ENCODE data around the gene PNMA8B.

PNMA8B gene

DNA sequence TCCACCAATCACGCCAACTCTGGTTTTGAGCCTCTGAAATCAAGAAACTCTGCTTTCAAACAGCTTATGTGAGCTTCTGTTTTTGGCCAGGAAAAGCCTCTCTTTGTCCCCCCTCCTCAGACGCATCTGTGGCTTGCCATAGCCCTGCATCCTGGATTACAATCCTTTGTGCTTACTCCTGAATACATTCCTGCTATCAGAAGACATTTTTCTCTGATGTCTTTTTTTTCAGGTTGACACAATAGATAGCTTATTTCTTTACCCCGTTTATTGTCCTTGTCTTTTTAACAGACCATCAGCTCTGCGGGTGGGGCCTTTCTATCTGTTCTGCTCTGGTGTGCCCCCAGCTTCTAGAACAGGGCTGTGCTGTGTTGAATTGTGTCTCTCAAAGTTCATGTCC is 11.0 kb downstream of the PNMA8B start:
- no peak for DNase-seq

- DNase-seq: no peak
These were observed 13.0 kb downstream of the PNMA8B start for GRCh38 chr19:46482631-46483030.

DNA sequence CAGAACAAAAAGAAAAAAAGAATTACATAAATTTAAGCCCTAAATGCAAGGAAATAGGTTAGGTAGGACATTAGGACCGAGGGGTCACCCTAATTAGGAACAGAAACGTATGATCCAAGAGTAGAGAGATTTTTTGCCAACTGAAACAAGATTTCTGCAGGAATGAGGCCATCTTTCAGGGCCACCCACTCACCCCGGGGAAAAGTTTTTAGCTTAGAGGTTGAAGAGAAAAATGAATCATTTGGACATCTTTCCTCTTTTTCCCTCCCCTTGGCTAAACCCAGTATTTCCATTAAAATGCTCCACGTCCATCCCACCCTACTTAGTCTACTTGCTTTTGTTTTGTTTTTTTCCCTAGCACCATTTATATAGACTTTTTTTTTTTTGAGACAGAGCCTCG is 13.7 kb downstream of the PNMA8B start:
- no peak for DNase-seq

- DNase-seq: no peak
These were observed 14.3 kb downstream of the PNMA8B start for GRCh38 chr19:46481223-46481848.

DNA sequence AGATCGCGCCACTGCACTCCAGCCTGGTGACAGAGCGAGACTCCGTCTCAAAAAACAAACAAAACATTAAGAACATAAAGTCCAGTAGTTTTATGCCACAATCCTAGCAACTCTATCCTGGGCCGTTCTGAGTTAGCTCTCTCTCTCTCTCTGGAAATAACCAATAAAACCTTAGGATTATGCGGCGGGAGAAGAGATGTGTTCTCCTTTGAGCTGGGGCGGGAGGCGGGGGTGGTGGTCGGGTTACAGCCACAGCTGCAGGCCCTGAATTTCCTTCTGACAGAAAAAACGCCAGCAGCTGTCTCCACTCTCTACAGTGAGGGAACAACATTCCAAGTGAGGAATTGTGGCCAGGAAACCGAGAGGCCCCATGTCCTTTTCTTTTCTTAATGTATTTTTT is 15.3 kb downstream of the PNMA8B start:
- no peak for DNase-seq

GRCh38 chr19:46478356-46478986 is 17.2 kb downstream of the PNMA8B start:
- DNase-seq: peak; percentile 34

GRCh38 chr19:46475986-46476385 is 19.7 kb downstream of the PNMA8B start:
- DNase-seq: no peak

GRCh38 chr19:46474211-46474610 is 21.5 kb downstream of the PNMA8B start:
- no peak for DNase-seq

DNA sequence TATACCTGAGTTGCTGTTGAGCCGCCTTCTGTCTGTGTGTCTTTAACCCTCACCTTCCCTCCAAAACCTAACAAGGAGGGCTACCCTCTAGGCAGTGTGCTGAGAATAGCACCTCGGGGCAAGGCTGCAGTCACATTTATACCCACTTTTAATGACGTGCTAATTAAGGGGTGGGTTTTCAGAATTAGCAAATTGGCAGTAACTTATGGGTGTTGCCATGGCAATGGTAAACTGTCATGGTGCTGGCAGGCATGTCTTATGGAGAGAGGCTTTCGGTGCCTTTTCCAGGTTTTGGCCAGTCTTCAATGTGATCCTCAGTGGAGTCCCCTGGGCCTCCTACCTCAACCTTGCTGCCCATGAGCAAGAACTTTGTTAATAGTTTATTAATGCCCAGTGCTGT is 23.1 kb downstream of the PNMA8B start:
- no peak for DNase-seq

DNA sequence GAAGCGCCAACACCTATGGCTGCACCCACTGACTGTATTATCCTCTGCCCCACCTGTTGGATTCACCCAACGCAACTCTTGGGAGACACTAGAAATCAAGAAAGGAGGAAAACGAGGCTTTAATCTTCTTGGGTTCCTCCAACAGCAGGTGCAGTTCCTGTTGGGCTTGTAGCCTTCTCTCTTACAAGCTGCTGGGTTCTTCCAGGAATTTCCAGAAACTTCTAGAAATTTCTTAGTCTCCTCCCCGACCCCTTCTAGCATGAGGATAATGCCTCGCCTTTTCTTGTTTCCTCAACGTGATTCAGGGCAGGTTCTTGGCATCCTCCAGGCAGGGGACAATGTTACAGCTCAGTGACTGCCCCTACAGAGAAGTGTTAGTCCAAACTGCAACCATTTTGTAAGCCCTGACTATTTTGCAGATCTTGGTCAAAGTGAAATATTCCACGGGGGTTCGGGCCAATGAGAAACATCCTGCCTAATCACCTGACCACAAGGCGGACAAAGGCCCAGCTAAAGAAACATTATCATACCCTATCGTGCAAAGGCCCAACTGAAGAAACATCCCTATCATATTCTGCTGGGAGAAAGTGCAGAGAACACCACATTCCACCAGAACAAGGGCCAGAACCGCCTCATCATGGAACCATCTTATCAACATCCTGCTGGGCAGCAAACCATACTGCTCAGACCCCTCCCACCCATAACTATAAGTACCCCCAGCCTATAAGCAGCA is 23.7 kb downstream of the PNMA8B start:
- no peak for DNase-seq

DNA sequence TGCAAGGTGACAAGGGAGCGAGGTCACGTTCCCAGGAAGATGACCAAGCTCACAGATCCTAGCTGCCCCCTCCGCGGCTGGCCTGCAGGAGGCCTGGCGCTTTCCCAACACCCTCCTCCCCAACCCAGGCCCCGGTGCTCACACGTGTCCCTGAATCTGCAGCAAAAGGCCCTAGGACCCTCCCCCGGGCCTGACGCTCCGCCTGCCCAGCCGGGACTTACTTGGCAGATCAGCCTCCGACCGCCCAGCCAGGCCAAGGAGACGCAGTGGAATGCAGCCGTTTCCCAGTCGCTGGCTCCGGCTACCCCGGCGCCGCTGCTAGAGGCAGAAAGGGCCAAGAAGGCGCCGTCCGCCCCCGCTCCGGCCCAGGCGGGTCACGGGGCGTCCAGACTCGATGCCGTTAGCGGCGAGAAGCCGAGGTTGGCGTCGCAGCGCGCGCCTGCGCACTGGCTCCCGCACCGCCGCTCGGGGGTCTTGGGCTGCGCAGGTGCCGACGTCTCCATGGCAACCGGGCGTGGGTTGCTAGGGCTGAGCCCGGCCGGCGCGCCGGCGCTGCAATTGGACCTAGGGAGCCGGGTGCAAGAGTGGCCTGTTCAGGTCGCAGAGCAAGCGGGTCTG is 24.4 kb downstream of the PNMA8B start, which contains the start of gene PNMA8A:
Gene PNMA8A (minus strand): TSS at position 448 of the 618 bp plus-strand sequence. CDS start 528 bp downstream, outside the sequence.
- peak; percentile 60 for DNase-seq

DNA sequence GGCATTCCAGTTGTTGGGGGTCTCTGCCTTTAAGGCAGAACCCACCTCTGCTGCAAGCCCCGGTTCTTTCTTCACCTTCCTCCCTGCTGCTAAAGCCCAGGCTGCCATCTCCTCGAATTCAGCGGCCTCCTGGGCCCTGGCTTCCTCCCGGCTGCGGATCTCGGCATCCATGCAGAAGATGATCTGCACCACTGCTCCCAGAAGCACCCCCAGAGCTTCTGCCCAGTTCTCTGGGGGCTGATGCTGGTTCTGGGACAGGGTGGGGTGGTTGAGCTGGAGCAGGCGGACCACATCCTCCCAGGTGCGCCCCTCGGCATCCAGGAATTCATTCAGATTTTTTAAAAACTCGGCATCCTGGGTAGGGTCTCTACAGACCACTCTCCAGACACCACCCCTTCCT is 25.3 kb downstream of the PNMA8B start:
- DNase-seq: no peak

GRCh38 chr19:46469541-46470185 is 26.0 kb downstream of the PNMA8B start:
- no peak for DNase-seq

DNA sequence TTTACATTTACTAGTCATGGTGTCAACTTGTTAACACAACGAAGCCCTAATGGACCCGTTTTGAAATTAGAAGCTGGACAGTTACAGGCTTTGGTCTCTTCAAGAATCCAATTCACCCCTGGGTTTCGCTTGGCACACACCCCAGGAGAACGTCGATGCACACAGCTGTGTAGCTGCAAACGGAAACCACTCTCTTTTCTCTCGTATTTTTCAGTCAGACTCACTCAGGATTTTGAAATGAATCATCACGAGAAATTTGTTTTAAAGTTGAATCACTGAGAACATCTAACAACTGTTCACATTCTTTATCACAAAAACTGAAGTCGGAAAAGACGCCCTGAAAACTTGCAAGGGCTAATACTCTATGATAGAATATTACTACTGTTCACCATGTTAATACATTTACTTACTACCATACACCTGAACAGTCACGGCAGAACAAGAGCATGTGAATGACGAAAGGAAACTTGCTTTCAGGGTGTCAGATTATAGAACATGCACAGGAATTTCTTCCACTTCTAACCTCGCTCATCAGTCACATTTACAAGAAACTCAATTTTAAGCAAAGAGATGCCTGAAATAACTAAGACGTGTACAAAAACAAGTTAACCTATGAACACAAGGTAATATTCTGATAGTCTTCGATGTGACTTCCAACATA is 29.0 kb downstream of the PNMA8B start:
- no peak for DNase-seq

- DNase-seq: no peak
These were observed 32.2 kb downstream of the PNMA8B start for GRCh38 chr19:46463516-46463915.

DNA sequence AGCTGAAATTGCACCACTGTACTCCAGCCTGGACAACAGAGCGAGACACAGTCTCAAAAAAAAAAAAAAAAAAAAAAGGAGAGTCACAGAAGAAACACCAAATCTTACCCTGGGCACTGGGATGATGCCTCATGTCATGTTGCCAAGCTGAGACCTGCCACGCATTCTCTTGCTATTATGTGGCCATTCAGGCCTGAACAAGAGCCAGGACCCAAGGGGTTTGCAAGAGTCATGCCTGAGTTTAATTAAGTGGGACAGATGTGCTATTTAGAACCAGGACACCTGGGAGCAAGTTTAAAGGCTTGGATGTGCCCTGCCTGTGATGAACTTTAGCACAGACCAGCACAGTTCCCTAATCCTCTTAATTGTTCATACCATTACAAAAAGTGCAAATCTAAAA is 34.1 kb downstream of the PNMA8B start:
- no peak for DNase-seq

- no peak for DNase-seq
These were observed 34.7 kb downstream of the PNMA8B start for GRCh38 chr19:46460981-46461380.

DNA sequence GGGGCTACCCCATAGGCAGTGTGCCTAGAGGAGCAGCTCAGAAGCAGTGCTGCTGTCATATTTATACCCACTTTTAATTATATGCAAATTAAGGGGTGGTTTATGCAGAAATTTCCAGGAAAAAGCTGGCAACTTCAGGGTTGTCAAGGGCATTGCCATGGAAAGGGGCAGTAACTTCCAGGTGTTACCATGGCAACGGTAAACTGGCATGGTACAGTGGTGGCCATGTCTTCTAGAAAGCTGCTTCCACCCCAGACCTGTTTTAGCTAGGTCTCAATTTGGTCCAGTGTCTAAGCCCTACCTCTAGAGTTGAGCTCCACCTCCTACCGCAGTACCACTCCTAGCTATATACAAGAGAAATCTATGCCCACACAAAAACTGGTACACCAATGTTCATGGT is 35.6 kb downstream of the PNMA8B start:
- no peak for DNase-seq

GRCh38 chr19:46456930-46457329 is 38.7 kb downstream of the PNMA8B start:
- no peak for DNase-seq

GRCh38 chr19:46454244-46454643 is 41.4 kb downstream of the PNMA8B start:
- no peak for DNase-seq

DNA sequence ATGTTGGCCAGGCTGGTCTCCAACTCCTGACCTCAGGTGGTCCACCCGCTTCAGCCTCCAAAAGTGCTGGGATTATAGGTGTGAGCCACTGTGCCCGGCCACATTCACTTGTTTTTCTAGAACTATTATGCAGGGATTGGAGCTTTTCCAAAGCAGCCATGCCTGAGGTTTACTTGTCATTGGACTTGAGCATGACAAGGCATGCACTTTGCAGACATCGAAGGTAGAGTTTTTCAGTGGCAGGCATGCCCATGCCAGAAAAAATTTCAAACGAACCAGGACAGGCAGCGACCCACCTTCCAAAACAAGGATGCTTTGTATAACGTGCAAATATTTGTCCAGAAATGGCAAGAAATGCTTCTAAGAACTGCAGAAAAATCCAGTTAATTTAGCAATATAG is 42.0 kb downstream of the PNMA8B start:
- DNase-seq: no peak

GRCh38 chr19:46452186-46452585 is 43.5 kb downstream of the PNMA8B start:
- no peak for DNase-seq

DNA sequence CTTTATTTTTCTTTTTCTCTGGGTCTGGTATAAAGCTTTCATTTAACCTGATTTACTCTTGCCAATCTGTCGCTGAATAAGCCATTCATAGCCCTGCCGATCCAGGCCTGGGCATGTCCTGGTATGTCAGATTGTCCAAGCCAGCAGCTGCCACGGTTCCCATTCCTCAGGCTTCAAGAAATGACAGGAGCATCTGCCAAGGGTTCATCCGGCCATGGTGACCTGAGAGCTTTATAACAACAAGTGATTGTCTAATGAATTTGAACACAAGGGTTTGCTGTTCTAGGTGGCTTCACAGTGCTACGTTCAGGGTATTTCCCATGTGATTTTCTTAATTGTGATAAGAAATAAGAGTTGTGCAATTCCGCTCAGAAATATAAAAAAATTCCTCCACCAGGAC is 44.3 kb downstream of the PNMA8B start:
- no peak for DNase-seq
